ENCODE data around the gene LRPAP1. TPM values are rescaled to one million over a fixed set of nuclear protein-coding genes. Genes with fewer than 3 reads are reported as not detected.

The LRPAP1 gene
- total and polyA plus RNA-seq, 2 experiments from 2014 or later, result 63.0 to 82.5 TPM

DNA sequence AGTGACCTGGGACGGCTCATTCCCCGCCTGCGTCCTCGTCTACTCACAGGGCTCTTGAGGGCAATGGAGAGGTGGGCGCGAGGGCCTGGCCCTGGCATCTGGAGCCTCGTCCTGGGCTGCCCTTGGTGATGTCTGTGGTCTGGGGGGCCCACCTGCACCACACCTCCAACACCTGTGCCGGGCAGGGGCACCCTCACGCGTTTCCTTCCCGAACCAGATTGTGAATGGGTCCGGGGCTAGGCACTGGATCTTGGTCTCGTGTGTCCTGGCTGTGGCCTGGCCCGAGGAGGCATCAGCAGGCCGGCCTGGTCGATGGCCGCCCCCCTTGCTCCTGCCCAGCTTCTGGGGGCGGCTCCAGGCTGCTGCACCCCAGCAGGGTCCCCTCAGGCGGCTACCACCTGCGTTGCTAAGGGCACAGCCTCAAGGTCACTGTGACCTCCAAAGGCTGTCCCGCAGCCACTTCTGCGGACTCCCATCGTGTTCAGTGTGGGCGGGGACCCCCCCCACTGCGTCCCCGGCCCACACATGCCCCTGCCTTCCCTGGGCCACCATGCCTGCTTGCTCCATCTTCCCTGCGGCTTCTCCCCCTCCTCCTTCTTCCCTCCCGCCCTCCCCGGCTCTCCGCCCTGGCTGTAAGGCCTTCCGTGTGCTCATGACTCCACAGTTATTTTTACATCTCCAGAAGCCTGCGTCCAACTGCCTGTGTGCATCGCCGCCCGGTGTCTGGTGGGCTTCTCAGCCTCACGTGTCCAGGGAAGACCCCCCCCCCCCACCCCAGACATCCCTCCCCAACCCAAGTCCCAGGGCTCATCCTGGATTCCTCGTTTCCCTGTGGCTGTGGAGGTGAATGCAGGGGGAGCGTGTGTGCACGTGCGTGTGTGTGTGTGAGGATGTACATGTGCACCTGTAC lies 65.3 kb downstream of the LRPAP1 start:
- DNase-seq (ENCODE audit: low spot score), result no peak
- TF ChIP-seq JUNB (IDR thresholded peaks at IDR 0.05; ENCODE audit: unreplicated experiment), result no peak
- no peak for TF ChIP-seq EZH2 (IDR thresholded peaks at IDR 0.05; ENCODE audit: low read depth, unreplicated experiment)
- TF ChIP-seq ZNF114 (CRISPR knock-in tag; IDR thresholded peaks at IDR 0.05), result no peak
- TF ChIP-seq, protein P1, sequence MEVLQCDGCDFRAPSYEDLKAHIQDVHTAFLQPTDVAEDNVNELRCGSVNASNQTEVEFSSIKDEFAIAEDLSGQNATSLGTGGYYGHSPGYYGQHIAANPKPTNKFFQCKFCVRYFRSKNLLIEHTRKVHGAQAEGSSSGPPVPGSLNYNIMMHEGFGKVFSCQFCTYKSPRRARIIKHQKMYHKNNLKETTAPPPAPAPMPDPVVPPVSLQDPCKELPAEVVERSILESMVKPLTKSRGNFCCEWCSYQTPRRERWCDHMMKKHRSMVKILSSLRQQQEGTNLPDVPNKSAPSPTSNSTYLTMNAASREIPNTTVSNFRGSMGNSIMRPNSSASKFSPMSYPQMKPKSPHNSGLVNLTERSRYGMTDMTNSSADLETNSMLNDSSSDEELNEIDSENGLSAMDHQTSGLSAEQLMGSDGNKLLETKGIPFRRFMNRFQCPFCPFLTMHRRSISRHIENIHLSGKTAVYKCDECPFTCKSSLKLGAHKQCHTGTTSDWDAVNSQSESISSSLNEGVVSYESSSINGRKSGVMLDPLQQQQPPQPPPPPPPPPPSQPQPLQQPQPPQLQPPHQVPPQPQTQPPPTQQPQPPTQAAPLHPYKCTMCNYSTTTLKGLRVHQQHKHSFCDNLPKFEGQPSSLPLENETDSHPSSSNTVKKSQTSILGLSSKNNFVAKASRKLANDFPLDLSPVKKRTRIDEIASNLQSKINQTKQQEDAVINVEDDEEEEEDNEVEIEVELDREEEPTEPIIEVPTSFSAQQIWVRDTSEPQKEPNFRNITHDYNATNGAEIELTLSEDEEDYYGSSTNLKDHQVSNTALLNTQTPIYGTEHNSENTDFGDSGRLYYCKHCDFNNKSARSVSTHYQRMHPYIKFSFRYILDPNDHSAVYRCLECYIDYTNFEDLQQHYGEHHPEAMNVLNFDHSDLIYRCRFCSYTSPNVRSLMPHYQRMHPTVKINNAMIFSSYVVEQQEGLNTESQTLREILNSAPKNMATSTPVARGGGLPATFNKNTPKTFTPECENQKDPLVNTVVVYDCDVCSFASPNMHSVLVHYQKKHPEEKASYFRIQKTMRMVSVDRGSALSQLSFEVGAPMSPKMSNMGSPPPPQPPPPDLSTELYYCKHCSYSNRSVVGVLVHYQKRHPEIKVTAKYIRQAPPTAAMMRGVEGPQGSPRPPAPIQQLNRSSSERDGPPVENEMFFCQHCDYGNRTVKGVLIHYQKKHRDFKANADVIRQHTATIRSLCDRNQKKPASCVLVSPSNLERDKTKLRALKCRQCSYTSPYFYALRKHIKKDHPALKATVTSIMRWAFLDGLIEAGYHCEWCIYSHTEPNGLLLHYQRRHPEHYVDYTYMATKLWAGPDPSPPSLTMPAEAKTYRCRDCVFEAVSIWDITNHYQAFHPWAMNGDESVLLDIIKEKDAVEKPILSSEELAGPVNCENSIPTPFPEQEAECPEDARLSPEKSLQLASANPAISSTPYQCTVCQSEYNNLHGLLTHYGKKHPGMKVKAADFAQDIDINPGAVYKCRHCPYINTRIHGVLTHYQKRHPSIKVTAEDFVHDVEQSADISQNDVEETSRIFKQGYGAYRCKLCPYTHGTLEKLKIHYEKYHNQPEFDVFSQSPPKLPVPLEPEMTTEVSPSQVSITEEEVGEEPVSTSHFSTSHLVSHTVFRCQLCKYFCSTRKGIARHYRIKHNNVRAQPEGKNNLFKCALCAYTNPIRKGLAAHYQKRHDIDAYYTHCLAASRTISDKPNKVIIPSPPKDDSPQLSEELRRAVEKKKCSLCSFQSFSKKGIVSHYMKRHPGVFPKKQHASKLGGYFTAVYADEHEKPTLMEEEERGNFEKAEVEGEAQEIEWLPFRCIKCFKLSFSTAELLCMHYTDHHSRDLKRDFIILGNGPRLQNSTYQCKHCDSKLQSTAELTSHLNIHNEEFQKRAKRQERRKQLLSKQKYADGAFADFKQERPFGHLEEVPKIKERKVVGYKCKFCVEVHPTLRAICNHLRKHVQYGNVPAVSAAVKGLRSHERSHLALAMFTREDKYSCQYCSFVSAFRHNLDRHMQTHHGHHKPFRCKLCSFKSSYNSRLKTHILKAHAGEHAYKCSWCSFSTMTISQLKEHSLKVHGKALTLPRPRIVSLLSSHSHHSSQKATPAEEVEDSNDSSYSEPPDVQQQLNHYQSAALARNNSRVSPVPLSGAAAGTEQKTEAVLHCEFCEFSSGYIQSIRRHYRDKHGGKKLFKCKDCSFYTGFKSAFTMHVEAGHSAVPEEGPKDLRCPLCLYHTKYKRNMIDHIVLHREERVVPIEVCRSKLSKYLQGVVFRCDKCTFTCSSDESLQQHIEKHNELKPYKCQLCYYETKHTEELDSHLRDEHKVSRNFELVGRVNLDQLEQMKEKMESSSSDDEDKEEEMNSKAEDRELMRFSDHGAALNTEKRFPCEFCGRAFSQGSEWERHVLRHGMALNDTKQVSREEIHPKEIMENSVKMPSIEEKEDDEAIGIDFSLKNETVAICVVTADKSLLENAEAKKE (CRISPR knock-in tag; IDR thresholded peaks at IDR 0.05), result no peak
- TF ChIP-seq, protein P2, sequence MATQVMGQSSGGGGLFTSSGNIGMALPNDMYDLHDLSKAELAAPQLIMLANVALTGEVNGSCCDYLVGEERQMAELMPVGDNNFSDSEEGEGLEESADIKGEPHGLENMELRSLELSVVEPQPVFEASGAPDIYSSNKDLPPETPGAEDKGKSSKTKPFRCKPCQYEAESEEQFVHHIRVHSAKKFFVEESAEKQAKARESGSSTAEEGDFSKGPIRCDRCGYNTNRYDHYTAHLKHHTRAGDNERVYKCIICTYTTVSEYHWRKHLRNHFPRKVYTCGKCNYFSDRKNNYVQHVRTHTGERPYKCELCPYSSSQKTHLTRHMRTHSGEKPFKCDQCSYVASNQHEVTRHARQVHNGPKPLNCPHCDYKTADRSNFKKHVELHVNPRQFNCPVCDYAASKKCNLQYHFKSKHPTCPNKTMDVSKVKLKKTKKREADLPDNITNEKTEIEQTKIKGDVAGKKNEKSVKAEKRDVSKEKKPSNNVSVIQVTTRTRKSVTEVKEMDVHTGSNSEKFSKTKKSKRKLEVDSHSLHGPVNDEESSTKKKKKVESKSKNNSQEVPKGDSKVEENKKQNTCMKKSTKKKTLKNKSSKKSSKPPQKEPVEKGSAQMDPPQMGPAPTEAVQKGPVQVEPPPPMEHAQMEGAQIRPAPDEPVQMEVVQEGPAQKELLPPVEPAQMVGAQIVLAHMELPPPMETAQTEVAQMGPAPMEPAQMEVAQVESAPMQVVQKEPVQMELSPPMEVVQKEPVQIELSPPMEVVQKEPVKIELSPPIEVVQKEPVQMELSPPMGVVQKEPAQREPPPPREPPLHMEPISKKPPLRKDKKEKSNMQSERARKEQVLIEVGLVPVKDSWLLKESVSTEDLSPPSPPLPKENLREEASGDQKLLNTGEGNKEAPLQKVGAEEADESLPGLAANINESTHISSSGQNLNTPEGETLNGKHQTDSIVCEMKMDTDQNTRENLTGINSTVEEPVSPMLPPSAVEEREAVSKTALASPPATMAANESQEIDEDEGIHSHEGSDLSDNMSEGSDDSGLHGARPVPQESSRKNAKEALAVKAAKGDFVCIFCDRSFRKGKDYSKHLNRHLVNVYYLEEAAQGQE (IDR thresholded peaks at IDR 0.05; ENCODE audit: unreplicated experiment), result no peak
- TF ChIP-seq POLR2AphosphoS5 (IDR thresholded peaks at IDR 0.05; ENCODE audit: low read depth), result no peak
- Histone ChIP-seq H2AFZ (no peak overlapping the region), H3K36me3 (ENCODE audit: insufficient read depth) (no peaks in the 10 kb centered on the region), H3K79me2 (replicated peaks; ENCODE audit: insufficient read depth) (no peaks in the 10 kb centered on the region), H3K4me1 (ENCODE audit: insufficient read depth) (no peaks in the 10 kb centered on the region; the same call in 1 of the 2 replicates), H3F3A (replicated peaks; ENCODE audit: low read depth) (no peaks in the 10 kb centered on the region), H3K27me3 (ENCODE audit: insufficient read depth) (peaks cover 19% of the 10 kb centered on the region), H4K20me1 (replicated peaks; ENCODE audit: insufficient read depth) (no peaks in the 10 kb centered on the region), H3K4me3 (no peak overlapping the region), H3K27ac (ENCODE audit: low read depth) (no peak overlapping the region), H3K9me2 (ENCODE audit: insufficient read depth) (no peaks in the 10 kb centered on the region), H3K4me2 (no peak overlapping the region)
- Mint-ChIP-seq H3K27ac (no peak overlapping the region), H3K36me3 (ENCODE audit: low read depth) (no peaks in the 10 kb centered on the region), H3K9me3 (no peaks in the 10 kb centered on the region; the same call in 2 of the 3 replicates), H3K27me3 (ENCODE audit: insufficient read depth, low read depth, poor library complexity) (peaks cover 37% of the 10 kb centered on the region), H3K4me1 (no peaks in the 10 kb centered on the region; the same call in 2 of the 3 replicates), H3K4me3 (no peak overlapping the region)
- no peak for ATAC-seq
